ENCODE results near the gene ZNF777.

Gene ZNF777

GRCh38 chr7:149460493-149461277 lies at the start of gene ZNF777:
Gene ZNF777 (minus strand): TSS chr7:149461062. CDS start chr7:149456022, 5,040 bp downstream.
- in situ Hi-C loops (cut with MboI; ENCODE audit: low pct_unique_long_range_greater_than_20kb, low sequenced_read_pairs, unreplicated experiment): no loop called here

DNA sequence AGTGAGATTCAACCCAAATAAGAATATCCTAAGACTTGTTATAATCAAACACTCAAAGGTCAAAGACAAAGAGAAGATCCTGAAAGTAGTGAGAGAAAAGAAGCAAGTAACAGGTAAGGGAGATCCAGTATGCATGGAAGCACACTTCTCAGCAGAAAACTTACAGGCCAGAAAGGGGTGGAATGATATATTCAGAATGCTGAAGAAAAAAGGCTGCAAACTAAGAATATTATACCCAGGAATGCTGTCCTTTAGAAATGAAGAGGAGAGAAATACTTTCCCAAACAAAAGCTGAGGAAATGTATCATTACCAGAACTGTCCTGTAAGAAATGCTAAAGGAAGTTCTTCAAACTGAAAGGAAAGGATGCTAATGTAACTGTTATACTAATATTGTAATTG lies 49.4 kb upstream of the ZNF777 start:
- no peak for DNase-seq (ENCODE audit: low spot score)
- in situ Hi-C loops (cut with MboI; ENCODE audit: low pct_unique_long_range_greater_than_20kb, low sequenced_read_pairs, unreplicated experiment): no loop called here
- TF ChIP-seq CTCF (IDR thresholded peaks at IDR 0.05; ENCODE audit: extremely low read depth, insufficient read depth, missing control alignments): no peak

More at GRCh38 chr7:149460493-149461277, at the start of gene ZNF777:
- DNase-seq (ENCODE audit: low spot score): peak; percentile 97
- peak; percentile 72 for TF ChIP-seq CTCF (IDR thresholded peaks at IDR 0.05; ENCODE audit: extremely low read depth, insufficient read depth, missing control alignments)

- in situ Hi-C loops (cut with MboI; ENCODE audit: low pct_unique_long_range_greater_than_20kb, low sequenced_read_pairs, unreplicated experiment): no loop called here
- TF ChIP-seq CTCF (IDR thresholded peaks at IDR 0.05; ENCODE audit: extremely low read depth, insufficient read depth, missing control alignments): no peak
Measured at GRCh38 chr7:149509774-149510173, 48.9 kb upstream of the ZNF777 start.

GRCh38 chr7:149505551-149505950 lies 44.7 kb upstream of the ZNF777 start:
- in situ Hi-C loops (cut with MboI; ENCODE audit: low pct_unique_long_range_greater_than_20kb, low sequenced_read_pairs, unreplicated experiment): no loop called here
- DNase-seq (ENCODE audit: low spot score): no peak
- no peak for TF ChIP-seq CTCF (IDR thresholded peaks at IDR 0.05; ENCODE audit: extremely low read depth, insufficient read depth, missing control alignments)

More at GRCh38 chr7:149509774-149510173, 48.9 kb upstream of the ZNF777 start:
- DNase-seq (ENCODE audit: low spot score): no peak

GRCh38 chr7:149501651-149502050 lies 40.8 kb upstream of the ZNF777 start:
- TF ChIP-seq CTCF (IDR thresholded peaks at IDR 0.05; ENCODE audit: extremely low read depth, insufficient read depth, missing control alignments): no peak
- in situ Hi-C loops (cut with MboI; ENCODE audit: low pct_unique_long_range_greater_than_20kb, low sequenced_read_pairs, unreplicated experiment): no loop called here
- DNase-seq (ENCODE audit: low spot score): no peak

DNA sequence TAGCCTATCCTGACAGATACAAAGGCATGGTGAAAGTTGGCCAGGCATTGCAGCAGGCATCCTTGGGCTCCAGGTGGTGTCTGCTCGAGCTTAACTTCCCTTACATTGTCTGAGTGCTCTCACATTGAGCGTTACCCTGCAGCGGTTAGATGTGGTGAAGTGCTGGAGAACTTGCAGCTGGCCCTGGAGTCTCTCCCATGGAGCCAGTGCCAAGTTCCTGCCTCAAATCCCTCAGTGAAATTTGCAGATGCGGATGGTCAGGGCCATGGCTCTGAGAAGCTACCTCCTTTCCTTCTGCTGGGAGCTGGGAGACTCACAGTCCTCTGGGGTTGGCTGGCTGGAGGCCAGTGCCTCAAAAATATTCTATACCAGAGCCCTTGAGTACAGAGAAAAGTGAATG lies 40.0 kb upstream of the ZNF777 start:
- no peak for TF ChIP-seq CTCF (IDR thresholded peaks at IDR 0.05; ENCODE audit: extremely low read depth, insufficient read depth, missing control alignments)
- no peak for DNase-seq (ENCODE audit: low spot score)
- in situ Hi-C loops (cut with MboI; ENCODE audit: low pct_unique_long_range_greater_than_20kb, low sequenced_read_pairs, unreplicated experiment): no loop called here

Measured in GM13977 (cell line).